ENCODE results near the gene CNST.

CNST gene

GRCh38 chr1:246566128-246566812, at the start of gene CNST, which contains the start of gene TFB2M:
TSS of gene CNST (plus strand) at chr1:246566456. CDS start at chr1:246591563, 25,107 bp downstream.
TSS of gene TFB2M (minus strand) at chr1:246566261. CDS start at chr1:246566138, 123 bp downstream.
- peak; percentile 97 for DNase-seq (ENCODE audit: low spot score)
- no peaks in the 10 kb centered on the region for H3K9me3 Mint-ChIP-seq
- no peaks in the 10 kb centered on the region for H3K27me3 Mint-ChIP-seq (ENCODE audit: low read depth)
- peak within 1 kb of the TSS; percentile 96 for H3K27ac Mint-ChIP-seq
- H3K36me3 Mint-ChIP-seq (ENCODE audit: low read depth): peaks cover 21% of the 10 kb centered on the region
- peak within 1 kb of the TSS; percentile 98 for H3K4me3 Mint-ChIP-seq
- H3K4me1 Mint-ChIP-seq (ENCODE audit: low read depth): peaks cover 34% of the 10 kb centered on the region

DNA sequence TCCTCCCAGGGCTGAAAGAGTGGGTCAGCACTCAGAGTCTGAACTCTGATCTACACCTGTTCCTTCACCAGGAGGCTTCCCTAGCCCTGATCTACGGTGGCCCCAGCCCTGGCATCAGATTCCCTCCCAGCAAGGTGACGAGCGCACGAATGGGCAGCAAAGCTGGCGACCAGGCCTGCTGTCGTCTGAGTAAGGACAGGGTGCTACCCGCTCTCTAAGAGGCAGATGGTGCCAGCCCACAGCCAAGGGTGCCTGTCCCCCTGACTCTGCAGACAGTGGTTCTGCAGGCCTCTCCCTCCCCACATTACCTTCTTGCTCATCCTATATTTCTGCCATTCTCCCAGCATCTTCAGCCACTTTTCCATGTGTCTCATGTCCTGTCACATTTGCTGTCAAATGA, 48.9 kb upstream of the CNST start:
- Mint-ChIP-seq H3K27ac (no peak overlapping the region), H3K4me3 (no peak overlapping the region), H3K9me3 (peaks cover 30% of the 10 kb centered on the region), H3K36me3 (ENCODE audit: low read depth) (peaks cover 3% of the 10 kb centered on the region), H3K27me3 (ENCODE audit: low read depth) (no peaks in the 10 kb centered on the region), H3K4me1 (ENCODE audit: low read depth) (peaks cover 4% of the 10 kb centered on the region)
- no peak for DNase-seq (ENCODE audit: low spot score)

DNA sequence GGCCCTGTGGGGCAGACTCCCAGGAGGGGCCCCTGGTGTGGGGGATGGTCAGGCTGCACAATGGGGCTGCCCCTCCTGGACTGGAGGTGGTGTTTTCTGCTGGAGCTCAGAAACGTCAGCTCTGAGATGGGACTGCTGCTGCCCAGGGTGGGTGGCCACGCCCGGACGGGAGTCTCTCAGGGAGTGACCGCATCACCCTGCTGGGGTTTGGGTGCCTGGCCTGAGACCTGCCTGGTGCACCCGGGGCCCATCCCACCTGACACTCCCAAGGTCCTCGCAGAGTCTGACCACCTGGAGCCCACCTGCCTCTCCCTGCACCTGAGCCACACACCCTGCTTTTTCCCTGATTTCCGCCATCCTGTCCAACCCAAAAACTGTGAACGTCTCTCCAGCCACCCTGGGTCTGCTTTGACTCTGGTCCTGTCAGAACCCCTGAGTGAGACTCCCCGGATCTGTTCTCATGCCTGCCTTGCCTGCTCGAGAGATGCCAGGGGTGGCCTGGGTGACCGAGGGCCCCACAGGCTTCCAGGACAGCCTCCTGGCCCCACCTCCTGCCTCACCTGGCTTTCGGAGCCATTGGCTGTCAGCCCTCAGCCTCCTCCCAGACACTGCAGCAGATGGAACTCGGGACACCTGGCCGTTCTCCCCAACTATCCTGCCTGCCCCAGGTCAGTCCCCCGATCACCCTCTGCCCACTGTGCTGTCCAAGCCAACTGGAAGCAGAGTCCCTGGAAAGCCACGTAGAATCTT, 47.6 kb upstream of the CNST start:
- H3K4me1 Mint-ChIP-seq (ENCODE audit: low read depth): peaks cover 4% of the 10 kb centered on the region
- no peak for DNase-seq (ENCODE audit: low spot score)
- no peak overlapping the region for H3K27ac Mint-ChIP-seq
- H3K9me3 Mint-ChIP-seq: peaks cover 30% of the 10 kb centered on the region
- H3K4me3 Mint-ChIP-seq: no peak overlapping the region
- peaks cover 3% of the 10 kb centered on the region for H3K36me3 Mint-ChIP-seq (ENCODE audit: low read depth)
- H3K27me3 Mint-ChIP-seq (ENCODE audit: low read depth): no peaks in the 10 kb centered on the region

GRCh38 chr1:246519514-246519913, 46.7 kb upstream of the CNST start:
- peaks cover 26% of the 10 kb centered on the region for H3K9me3 Mint-ChIP-seq
- no peaks in the 10 kb centered on the region for H3K27me3 Mint-ChIP-seq (ENCODE audit: low read depth)
- no peak overlapping the region for H3K4me3 Mint-ChIP-seq
- no peak for DNase-seq (ENCODE audit: low spot score)
- H3K4me1 Mint-ChIP-seq (ENCODE audit: low read depth): peaks cover under 1% of the 10 kb centered on the region
- H3K27ac Mint-ChIP-seq: no peak overlapping the region
- peaks cover 3% of the 10 kb centered on the region for H3K36me3 Mint-ChIP-seq (ENCODE audit: low read depth)

DNA sequence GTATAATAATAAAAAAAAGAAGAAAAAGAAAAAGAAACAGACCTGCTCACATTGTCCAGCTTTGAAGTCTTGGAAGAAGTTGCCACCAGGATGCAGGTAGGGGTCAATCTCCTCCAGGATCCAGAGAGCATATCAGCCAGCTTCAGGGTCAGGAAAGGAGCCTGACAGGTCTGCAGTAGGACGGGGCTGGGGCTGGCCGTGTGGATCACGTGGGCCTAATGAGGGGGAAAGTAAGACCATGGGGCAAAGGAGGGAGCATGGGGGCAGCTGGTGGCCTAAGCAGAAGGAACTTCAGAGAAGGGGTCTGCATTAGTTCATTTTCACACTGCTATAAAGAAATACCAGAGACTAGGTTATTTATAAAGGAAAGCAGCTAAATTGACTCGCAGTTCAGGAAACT, 39.9 kb upstream of the CNST start:
- Mint-ChIP-seq H3K36me3 (ENCODE audit: low read depth) (no peaks in the 10 kb centered on the region), H3K4me1 (ENCODE audit: low read depth) (peaks cover 6% of the 10 kb centered on the region), H3K27ac (peak overlapping the region; percentile 15), H3K9me3 (peaks cover 17% of the 10 kb centered on the region), H3K27me3 (ENCODE audit: low read depth) (peaks cover 2% of the 10 kb centered on the region), H3K4me3 (no peak overlapping the region)
- no peak for DNase-seq (ENCODE audit: low spot score)

- Mint-ChIP-seq H3K27ac (no peak overlapping the region), H3K4me1 (ENCODE audit: low read depth) (peaks cover 6% of the 10 kb centered on the region), H3K27me3 (ENCODE audit: low read depth) (peaks cover 2% of the 10 kb centered on the region), H3K4me3 (no peak overlapping the region), H3K9me3 (peaks cover 16% of the 10 kb centered on the region), H3K36me3 (ENCODE audit: low read depth) (no peaks in the 10 kb centered on the region)
- DNase-seq (ENCODE audit: low spot score): no peak
These were observed 39.3 kb upstream of the CNST start for GRCh38 chr1:246526915-246527314.

GRCh38 chr1:246527402-246528088, 38.7 kb upstream of the CNST start:
- Mint-ChIP-seq H3K4me1 (ENCODE audit: low read depth) (peaks cover 6% of the 10 kb centered on the region), H3K36me3 (ENCODE audit: low read depth) (no peaks in the 10 kb centered on the region), H3K9me3 (peaks cover 14% of the 10 kb centered on the region), H3K4me3 (no peak overlapping the region), H3K27ac (peak overlapping the region; percentile 80), H3K27me3 (ENCODE audit: low read depth) (peaks cover 2% of the 10 kb centered on the region)
- no peak for DNase-seq (ENCODE audit: low spot score)

DNA sequence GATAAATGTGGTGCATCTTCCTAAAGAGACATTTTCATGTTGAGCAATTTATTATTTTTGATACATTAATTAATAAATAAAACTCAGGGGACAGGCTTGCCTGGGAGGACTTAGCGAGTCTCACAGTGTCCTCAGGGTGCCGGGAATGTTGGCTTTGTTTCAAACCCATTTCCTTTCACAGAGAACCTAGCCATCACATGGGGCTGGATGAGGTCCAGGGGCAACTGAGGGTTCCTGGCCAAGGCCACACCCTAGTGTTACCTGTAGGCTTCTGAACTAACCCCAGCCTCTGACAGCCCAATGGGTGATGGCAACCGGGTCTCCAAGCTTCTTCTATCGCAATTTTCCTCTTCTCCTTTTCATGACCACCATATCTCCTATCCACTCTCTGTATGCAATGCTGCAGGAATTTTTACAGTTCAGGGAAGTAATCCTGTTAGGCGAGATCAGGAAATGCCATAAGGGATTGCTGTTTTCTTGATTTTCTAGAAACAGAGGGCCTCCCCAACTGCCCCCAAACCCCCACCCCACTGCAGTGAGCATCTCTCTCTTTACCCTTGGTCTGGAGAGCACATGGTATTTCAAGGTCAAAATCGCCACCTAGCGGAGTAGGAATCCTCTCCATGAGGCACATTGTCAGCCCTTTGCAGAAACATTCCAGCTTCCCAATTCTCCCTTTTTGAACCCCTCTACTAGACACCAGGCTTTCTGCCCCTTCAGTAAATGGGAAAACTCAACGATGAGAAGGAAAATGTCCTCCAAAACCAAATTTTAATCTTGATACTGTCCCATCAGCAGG, 37.1 kb upstream of the CNST start:
- Mint-ChIP-seq H3K27me3 (ENCODE audit: low read depth) (peaks cover 2% of the 10 kb centered on the region), H3K4me1 (ENCODE audit: low read depth) (peaks cover 6% of the 10 kb centered on the region), H3K36me3 (ENCODE audit: low read depth) (no peaks in the 10 kb centered on the region), H3K9me3 (peaks cover 14% of the 10 kb centered on the region), H3K4me3 (no peak overlapping the region), H3K27ac (no peak overlapping the region)
- DNase-seq (ENCODE audit: low spot score): no peak

DNA sequence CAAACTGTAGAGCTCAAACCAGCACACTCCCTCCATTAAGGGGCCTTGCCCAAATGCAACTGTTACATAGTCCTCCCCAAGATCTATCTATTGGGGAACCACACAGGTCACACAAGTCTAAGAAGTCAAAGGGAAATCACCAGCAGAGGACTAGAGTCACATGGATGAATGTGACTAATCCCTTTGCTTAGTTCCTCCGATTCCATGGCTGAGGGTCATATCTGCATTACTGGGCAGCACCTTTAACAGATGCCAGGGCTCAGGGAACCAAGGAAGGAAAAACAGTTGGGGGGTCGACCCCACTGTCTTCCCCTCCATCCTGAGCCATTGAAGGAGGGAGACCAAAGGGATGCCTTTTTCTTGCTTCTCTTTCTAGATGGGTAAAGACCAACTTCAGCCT, 35.8 kb upstream of the CNST start:
- no peak overlapping the region for H3K4me3 Mint-ChIP-seq
- H3K27me3 Mint-ChIP-seq (ENCODE audit: low read depth): peaks cover 2% of the 10 kb centered on the region
- no peak overlapping the region for H3K27ac Mint-ChIP-seq
- DNase-seq (ENCODE audit: low spot score): no peak
- peaks cover 6% of the 10 kb centered on the region for H3K4me1 Mint-ChIP-seq (ENCODE audit: low read depth)
- H3K36me3 Mint-ChIP-seq (ENCODE audit: low read depth): no peaks in the 10 kb centered on the region
- H3K9me3 Mint-ChIP-seq: peaks cover 14% of the 10 kb centered on the region

GRCh38 chr1:246532519-246532918, 33.7 kb upstream of the CNST start:
- Mint-ChIP-seq H3K36me3 (ENCODE audit: low read depth) (no peaks in the 10 kb centered on the region), H3K4me1 (ENCODE audit: low read depth) (peaks cover under 1% of the 10 kb centered on the region), H3K4me3 (no peak overlapping the region), H3K27me3 (ENCODE audit: low read depth) (peaks cover 2% of the 10 kb centered on the region), H3K9me3 (peaks cover 14% of the 10 kb centered on the region), H3K27ac (no peak overlapping the region)
- no peak for DNase-seq (ENCODE audit: low spot score)

DNA sequence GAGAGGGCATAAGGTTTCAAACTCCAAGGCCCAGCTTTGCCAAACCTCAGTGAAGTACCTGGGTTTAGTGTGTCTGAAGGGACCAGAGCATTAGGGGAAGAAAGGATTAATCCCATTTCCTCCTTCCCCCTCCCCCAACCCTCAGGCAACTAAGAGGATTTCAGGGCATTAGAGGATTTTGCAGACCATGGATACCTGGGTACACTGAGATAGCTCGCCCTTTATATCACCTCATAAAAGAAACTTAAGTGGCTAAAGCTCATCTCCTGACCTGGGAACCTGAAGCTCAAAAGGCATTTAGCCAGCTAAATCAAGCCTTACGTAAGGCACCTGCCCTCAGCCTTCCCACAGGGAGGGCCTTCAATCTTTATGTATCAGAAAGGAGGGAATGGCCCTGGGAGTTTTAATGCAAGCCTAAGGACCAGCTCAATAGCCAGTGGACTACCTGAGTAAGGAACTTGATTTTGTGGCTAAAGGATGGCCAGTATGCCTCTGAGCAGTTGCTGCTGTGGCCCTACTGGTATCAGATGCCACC, 32.8 kb upstream of the CNST start:
- DNase-seq (ENCODE audit: low spot score): no peak
- no peak overlapping the region for H3K4me3 Mint-ChIP-seq
- H3K4me1 Mint-ChIP-seq (ENCODE audit: low read depth): no peaks in the 10 kb centered on the region
- no peaks in the 10 kb centered on the region for H3K36me3 Mint-ChIP-seq (ENCODE audit: low read depth)
- no peaks in the 10 kb centered on the region for H3K27me3 Mint-ChIP-seq (ENCODE audit: low read depth)
- no peak overlapping the region for H3K27ac Mint-ChIP-seq
- peaks cover 14% of the 10 kb centered on the region for H3K9me3 Mint-ChIP-seq

DNA sequence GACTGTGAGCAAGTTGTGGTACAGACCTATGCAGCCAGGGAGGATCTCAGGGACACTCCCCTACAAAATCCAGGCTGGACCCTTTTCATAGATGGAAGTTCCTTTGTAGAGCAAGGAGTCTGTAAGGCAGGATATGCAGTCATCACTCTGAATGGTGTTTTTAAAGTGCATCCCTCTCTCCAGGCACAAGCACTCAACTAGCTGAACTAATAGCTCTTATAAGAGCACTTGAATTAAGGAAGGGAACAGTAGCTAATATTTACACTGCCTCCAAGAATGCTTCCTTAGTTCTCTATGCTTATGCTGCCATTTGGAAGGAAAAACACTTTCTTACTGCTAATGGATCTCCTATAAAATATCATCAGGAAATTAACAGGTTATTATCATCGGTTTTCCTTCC, 32.1 kb upstream of the CNST start:
- no peak overlapping the region for H3K4me3 Mint-ChIP-seq
- no peak for DNase-seq (ENCODE audit: low spot score)
- H3K27me3 Mint-ChIP-seq (ENCODE audit: low read depth): no peaks in the 10 kb centered on the region
- H3K27ac Mint-ChIP-seq: no peak overlapping the region
- H3K36me3 Mint-ChIP-seq (ENCODE audit: low read depth): no peaks in the 10 kb centered on the region
- no peaks in the 10 kb centered on the region for H3K4me1 Mint-ChIP-seq (ENCODE audit: low read depth)
- H3K9me3 Mint-ChIP-seq: peaks cover 13% of the 10 kb centered on the region

DNA sequence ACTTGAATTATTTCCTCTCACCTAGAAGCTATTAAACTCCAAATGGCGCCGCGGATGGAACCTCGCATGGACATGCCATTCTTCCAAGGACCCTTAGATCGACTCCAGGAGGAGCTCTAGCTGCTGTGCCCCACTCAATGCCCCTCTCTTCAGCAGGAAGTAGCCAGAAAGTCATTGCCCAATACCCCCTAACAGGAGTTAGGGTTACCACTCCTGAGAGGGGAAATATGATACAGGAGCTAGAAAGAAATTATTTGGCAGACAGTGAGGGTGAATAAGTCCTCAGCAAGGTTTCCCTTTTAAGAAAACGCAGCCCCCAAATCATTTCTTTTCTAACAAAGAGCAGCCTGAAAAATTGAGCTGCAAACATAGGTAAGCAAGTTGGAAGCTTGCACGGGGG, 28.8 kb upstream of the CNST start:
- Mint-ChIP-seq H3K4me1 (ENCODE audit: low read depth) (no peaks in the 10 kb centered on the region), H3K27ac (no peak overlapping the region), H3K27me3 (ENCODE audit: low read depth) (no peaks in the 10 kb centered on the region), H3K36me3 (ENCODE audit: low read depth) (peaks cover 4% of the 10 kb centered on the region), H3K4me3 (no peak overlapping the region), H3K9me3 (no peaks in the 10 kb centered on the region)
- DNase-seq (ENCODE audit: low spot score): no peak
